ENCODE data around the gene CAMK4.

DNA sequence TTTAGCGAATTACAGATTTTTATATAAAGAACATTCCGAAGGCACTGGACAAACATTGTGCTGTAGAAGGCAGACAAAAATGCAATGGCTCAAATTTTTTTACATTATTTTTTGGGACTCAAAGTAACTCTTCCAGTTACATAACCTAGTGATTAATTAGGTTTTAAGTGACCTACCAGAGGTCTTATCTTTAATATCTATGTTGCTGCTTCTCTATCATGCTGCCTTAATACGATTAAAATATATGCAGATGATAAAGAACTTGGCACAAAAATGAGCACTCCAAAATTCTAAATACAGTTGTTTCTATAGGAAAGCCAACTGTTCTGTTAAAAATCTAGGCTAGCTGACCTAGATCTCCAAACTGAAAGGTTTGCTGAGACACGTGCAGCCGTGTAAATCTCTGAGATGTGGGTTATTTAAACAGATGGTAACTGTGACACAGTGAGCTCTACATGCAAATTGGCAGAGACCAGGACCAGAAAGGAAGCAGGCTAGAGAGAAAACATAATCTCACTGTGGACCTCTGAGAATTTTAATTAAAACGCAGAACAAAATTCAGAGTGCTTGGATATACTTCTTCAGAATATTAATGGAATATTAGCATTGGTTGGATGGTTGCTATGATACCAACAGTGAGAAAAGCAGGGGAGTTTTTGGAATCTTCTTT is 56.2 kb downstream of the CAMK4 start:
- TF ChIP-seq JUND (IDR thresholded peaks at IDR 0.05), result no peak
- TF ChIP-seq, protein P1, sequence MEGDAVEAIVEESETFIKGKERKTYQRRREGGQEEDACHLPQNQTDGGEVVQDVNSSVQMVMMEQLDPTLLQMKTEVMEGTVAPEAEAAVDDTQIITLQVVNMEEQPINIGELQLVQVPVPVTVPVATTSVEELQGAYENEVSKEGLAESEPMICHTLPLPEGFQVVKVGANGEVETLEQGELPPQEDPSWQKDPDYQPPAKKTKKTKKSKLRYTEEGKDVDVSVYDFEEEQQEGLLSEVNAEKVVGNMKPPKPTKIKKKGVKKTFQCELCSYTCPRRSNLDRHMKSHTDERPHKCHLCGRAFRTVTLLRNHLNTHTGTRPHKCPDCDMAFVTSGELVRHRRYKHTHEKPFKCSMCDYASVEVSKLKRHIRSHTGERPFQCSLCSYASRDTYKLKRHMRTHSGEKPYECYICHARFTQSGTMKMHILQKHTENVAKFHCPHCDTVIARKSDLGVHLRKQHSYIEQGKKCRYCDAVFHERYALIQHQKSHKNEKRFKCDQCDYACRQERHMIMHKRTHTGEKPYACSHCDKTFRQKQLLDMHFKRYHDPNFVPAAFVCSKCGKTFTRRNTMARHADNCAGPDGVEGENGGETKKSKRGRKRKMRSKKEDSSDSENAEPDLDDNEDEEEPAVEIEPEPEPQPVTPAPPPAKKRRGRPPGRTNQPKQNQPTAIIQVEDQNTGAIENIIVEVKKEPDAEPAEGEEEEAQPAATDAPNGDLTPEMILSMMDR (IDR thresholded peaks at IDR 0.05; ENCODE audit: low read depth, low read length, missing input control), result no peak
